Measurements from ENCODE around the gene USP13.

DNA sequence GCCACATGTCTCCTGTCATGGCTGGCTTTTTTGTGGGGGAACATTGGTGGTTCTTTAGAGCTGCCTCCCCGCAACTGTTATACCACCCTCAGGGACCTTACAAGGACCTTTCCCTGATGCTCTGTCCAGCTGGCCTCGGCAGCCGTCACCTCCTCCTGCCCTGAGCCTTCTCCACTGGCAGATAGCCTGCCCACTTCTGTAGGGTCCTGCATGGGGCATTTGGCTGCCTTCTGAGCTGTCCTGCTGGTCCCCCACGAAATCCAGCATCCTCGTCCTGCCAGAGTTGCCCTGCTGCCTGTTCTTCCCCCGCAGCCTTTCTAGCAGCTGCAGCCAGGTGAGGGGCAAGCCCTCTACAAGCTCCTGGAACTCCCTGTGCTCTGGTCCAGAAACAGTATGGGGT, 86.2 kb downstream of the USP13 start:
- TF ChIP-seq, protein P1, sequence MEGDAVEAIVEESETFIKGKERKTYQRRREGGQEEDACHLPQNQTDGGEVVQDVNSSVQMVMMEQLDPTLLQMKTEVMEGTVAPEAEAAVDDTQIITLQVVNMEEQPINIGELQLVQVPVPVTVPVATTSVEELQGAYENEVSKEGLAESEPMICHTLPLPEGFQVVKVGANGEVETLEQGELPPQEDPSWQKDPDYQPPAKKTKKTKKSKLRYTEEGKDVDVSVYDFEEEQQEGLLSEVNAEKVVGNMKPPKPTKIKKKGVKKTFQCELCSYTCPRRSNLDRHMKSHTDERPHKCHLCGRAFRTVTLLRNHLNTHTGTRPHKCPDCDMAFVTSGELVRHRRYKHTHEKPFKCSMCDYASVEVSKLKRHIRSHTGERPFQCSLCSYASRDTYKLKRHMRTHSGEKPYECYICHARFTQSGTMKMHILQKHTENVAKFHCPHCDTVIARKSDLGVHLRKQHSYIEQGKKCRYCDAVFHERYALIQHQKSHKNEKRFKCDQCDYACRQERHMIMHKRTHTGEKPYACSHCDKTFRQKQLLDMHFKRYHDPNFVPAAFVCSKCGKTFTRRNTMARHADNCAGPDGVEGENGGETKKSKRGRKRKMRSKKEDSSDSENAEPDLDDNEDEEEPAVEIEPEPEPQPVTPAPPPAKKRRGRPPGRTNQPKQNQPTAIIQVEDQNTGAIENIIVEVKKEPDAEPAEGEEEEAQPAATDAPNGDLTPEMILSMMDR (conservative IDR thresholded peaks at IDR 0.05; ENCODE audit: low read length): no peak
- no peak for TF ChIP-seq EZH2phosphoT487 (IDR thresholded peaks at IDR 0.05; ENCODE audit: borderline replicate concordance)
